ENCODE data around the gene SPACA5B. TPM values are rescaled to one million over a fixed set of nuclear protein-coding genes. Genes with fewer than 3 reads are reported as not detected.
"Not testable (repeated sequence)": the region's sequence is repeated elsewhere in the genome, so short reads cannot be mapped to it uniquely, and the experiment has no call there.

Gene SPACA5B
- total RNA-seq, 1 donor from 2014 or later, result not detected

- H3K27ac Mint-ChIP-seq, result no peak overlapping the region
- intact Hi-C loops (cut with micrococcal nuclease), result no loop called here
- ChIA-PET CTCF (no interaction called here), POLR2A (no interaction called here)
- H3K4me3 Mint-ChIP-seq, result no peak overlapping the region
- no peak for TF ChIP-seq CTCF (IDR thresholded peaks at IDR 0.05)
- no peaks in the 10 kb centered on the region for H3K9me3 Mint-ChIP-seq
- no peaks in the 10 kb centered on the region for H3K4me1 Mint-ChIP-seq
- ATAC-seq (ENCODE audit: low read depth) (no peak), DNase-seq (no peak)
- H3K36me3 Mint-ChIP-seq (ENCODE audit: low read depth), result no peaks in the 10 kb centered on the region
- no peaks in the 10 kb centered on the region for H3K27me3 Mint-ChIP-seq
Observed at GRCh38 chrX:48101443-48101842, 29.0 kb upstream of the SPACA5B start.

GRCh38 chrX:48102874-48103374 is 27.5 kb upstream of the SPACA5B start:
- Mint-ChIP-seq H3K9me3 (no peaks in the 10 kb centered on the region), H3K4me3 (no peak overlapping the region), H3K27me3 (no peaks in the 10 kb centered on the region), H3K4me1 (no peaks in the 10 kb centered on the region), H3K27ac (no peak overlapping the region), H3K36me3 (ENCODE audit: low read depth) (no peaks in the 10 kb centered on the region)
- ChIA-PET CTCF (no interaction called here), POLR2A (no interaction called here)
- no peak for DNase-seq
- ATAC-seq (ENCODE audit: low read depth), result no peak
- intact Hi-C loops (cut with micrococcal nuclease), result no loop called here
- TF ChIP-seq CTCF (IDR thresholded peaks at IDR 0.05), result no peak

GRCh38 chrX:48107717-48108116 is 22.7 kb upstream of the SPACA5B start:
- ATAC-seq (ENCODE audit: low read depth), result no peak
- Mint-ChIP-seq H3K27me3 (no peaks in the 10 kb centered on the region), H3K4me1 (no peaks in the 10 kb centered on the region), H3K9me3 (no peaks in the 10 kb centered on the region), H3K36me3 (ENCODE audit: low read depth) (no peaks in the 10 kb centered on the region), H3K4me3 (no peak overlapping the region), H3K27ac (no peak overlapping the region)
- TF ChIP-seq CTCF (IDR thresholded peaks at IDR 0.05), result no peak
- POLR2A ChIA-PET, result no interaction called here
- DNase-seq, result no peak
- CTCF ChIA-PET, result no interaction called here
- intact Hi-C loops (cut with micrococcal nuclease), result no loop called here

- POLR2A ChIA-PET; H3K27me3 Mint-ChIP-seq; H3K9me3 Mint-ChIP-seq; intact Hi-C loops (cut with micrococcal nuclease); H3K27ac Mint-ChIP-seq; H3K4me1 Mint-ChIP-seq; H3K4me3 Mint-ChIP-seq; CTCF ChIA-PET; DNase-seq; H3K36me3 Mint-ChIP-seq (ENCODE audit: low read depth); ATAC-seq (ENCODE audit: low read depth): not testable (repeated sequence)
Observed at GRCh38 chrX:48125286-48125685, 5.1 kb upstream of the SPACA5B start.

- H3K27me3 Mint-ChIP-seq; CTCF ChIA-PET; H3K36me3 Mint-ChIP-seq (ENCODE audit: low read depth); DNase-seq; POLR2A ChIA-PET; H3K27ac Mint-ChIP-seq; ATAC-seq (ENCODE audit: low read depth); H3K4me1 Mint-ChIP-seq; H3K9me3 Mint-ChIP-seq; intact Hi-C loops (cut with micrococcal nuclease); H3K4me3 Mint-ChIP-seq: not testable (repeated sequence)
Observed at GRCh38 chrX:48132308-48132844, 1.9 kb downstream of the SPACA5B start.

GRCh38 chrX:48139076-48139475 is 8.7 kb downstream of the SPACA5B start:
- DNase-seq; H3K27ac Mint-ChIP-seq; H3K27me3 Mint-ChIP-seq; POLR2A ChIA-PET; CTCF ChIA-PET; H3K4me1 Mint-ChIP-seq; H3K9me3 Mint-ChIP-seq; intact Hi-C loops (cut with micrococcal nuclease); H3K36me3 Mint-ChIP-seq (ENCODE audit: low read depth); H3K4me3 Mint-ChIP-seq; ATAC-seq (ENCODE audit: low read depth): not testable (repeated sequence)

GRCh38 chrX:48141810-48142508 is 11.5 kb downstream of the SPACA5B start:
- CTCF ChIA-PET; H3K9me3 Mint-ChIP-seq; ATAC-seq (ENCODE audit: low read depth); POLR2A ChIA-PET; H3K27ac Mint-ChIP-seq; H3K36me3 Mint-ChIP-seq (ENCODE audit: low read depth); DNase-seq; H3K27me3 Mint-ChIP-seq; intact Hi-C loops (cut with micrococcal nuclease); H3K4me1 Mint-ChIP-seq; H3K4me3 Mint-ChIP-seq: not testable (repeated sequence)

GRCh38 chrX:48142697-48143096 is 12.3 kb downstream of the SPACA5B start:
- H3K27me3 Mint-ChIP-seq; CTCF ChIA-PET; H3K27ac Mint-ChIP-seq; H3K9me3 Mint-ChIP-seq; H3K36me3 Mint-ChIP-seq (ENCODE audit: low read depth); ATAC-seq (ENCODE audit: low read depth); intact Hi-C loops (cut with micrococcal nuclease); H3K4me1 Mint-ChIP-seq; POLR2A ChIA-PET; H3K4me3 Mint-ChIP-seq; DNase-seq: not testable (repeated sequence)

Data from activated B cell treated with CpG ODN at 0.5 μM for 24 hours (primary cell).